Eye (tissue), 1 donor: Measurements from ENCODE around the gene PLLP.
"Not testable (repeated sequence)": the region's sequence is repeated elsewhere in the genome, so short reads cannot be mapped to it uniquely, and the experiment has no call there.

ENCODE experiments used
- DNase-seq: peaks from one replicate; pipeline ENCODE4 v3.0.0-alpha.2; 2015

The PLLP gene

GRCh38 chr16:57301126-57301817, 16.8 kb upstream of the PLLP start:
- DNase-seq, result peak; percentile 49

- peak; percentile 100 for DNase-seq
Observed at GRCh38 chr16:57300387-57301125, 16.1 kb upstream of the PLLP start.

- DNase-seq, result peak; percentile 98
Observed at GRCh38 chr16:57299719-57300386, 15.4 kb upstream of the PLLP start.

- DNase-seq, result no peak
Observed at GRCh38 chr16:57299009-57299718, 14.7 kb upstream of the PLLP start.

GRCh38 chr16:57297856-57298255, 13.4 kb upstream of the PLLP start:
- no peak for DNase-seq

- no peak for DNase-seq
Observed at GRCh38 chr16:57289391-57290257, 5.2 kb upstream of the PLLP start.

GRCh38 chr16:57285379-57285778, 907 bp upstream of the PLLP start:
- DNase-seq, result no peak

- no peak for DNase-seq
Observed at GRCh38 chr16:57284952-57285363, 486 bp upstream of the PLLP start.

GRCh38 chr16:57283959-57284208, 588 bp downstream of the PLLP start:
- no peak for DNase-seq

- DNase-seq, result peak; percentile 26
Observed at GRCh38 chr16:57283214-57283958, 1.1 kb downstream of the PLLP start.

- no peak for DNase-seq
Observed at GRCh38 chr16:57282510-57283213, 1.8 kb downstream of the PLLP start.

- DNase-seq, result no peak
Observed at GRCh38 chr16:57281791-57282190, 2.7 kb downstream of the PLLP start.

GRCh38 chr16:57279780-57280638, 4.5 kb downstream of the PLLP start:
- no peak for DNase-seq

- no peak for DNase-seq
Observed at GRCh38 chr16:57278494-57278893, 6.0 kb downstream of the PLLP start.

- DNase-seq, result no peak
Observed at GRCh38 chr16:57277586-57277985, 6.9 kb downstream of the PLLP start.

- no peak for DNase-seq
Observed at GRCh38 chr16:57276596-57276995, 7.9 kb downstream of the PLLP start.

GRCh38 chr16:57275946-57276345, 8.5 kb downstream of the PLLP start:
- not testable (repeated sequence) for DNase-seq

GRCh38 chr16:57273826-57274225, 10.6 kb downstream of the PLLP start:
- no peak for DNase-seq

- DNase-seq, result no peak
Observed at GRCh38 chr16:57273359-57273758, 11.1 kb downstream of the PLLP start.

- no peak for DNase-seq
Observed at GRCh38 chr16:57271867-57272495, 12.5 kb downstream of the PLLP start.
